Measurements from ENCODE around the gene UAP1. TPM values are rescaled to one million over a fixed set of nuclear protein-coding genes. Genes with fewer than 3 reads are reported as not detected.

UAP1 gene
- total RNA-seq, 1 donor from 2014 or later: 67.0 TPM

Other genes with a start within 250 kb of the UAP1 start
- gene SPATA46, start 184.9 kb upstream of the UAP1 start, total RNA-seq: not detected in 2 replicates
- 1.6 and 4.2 TPM in 2 replicates for gene C1orf226, start 180.0 kb upstream of the UAP1 start, total RNA-seq
- not detected in 2 replicates for gene SH2D1B, start 149.6 kb upstream of the UAP1 start, total RNA-seq
- gene UHMK1, start 63.9 kb upstream of the UAP1 start, total RNA-seq: 43.1 and 47.0 TPM in 2 replicates
- gene DDR2, start 70.7 kb downstream of the UAP1 start, total RNA-seq: 3.3 and 5.8 TPM in 2 replicates
- gene HSD17B7, start 229.0 kb downstream of the UAP1 start, total RNA-seq: 11.4 and 15.4 TPM in 2 replicates